Esophagus muscularis mucosa (tissue), 4 donors: ENCODE measurements around the gene MYO1F. TPM values are rescaled to one million over a fixed set of nuclear protein-coding genes. Genes with fewer than 3 reads are reported as not detected.

ENCODE experiments used
- DNase-seq: peaks from one replicate; pipeline ENCODE4 v3.0.0-alpha.2; 2017; ENCODE audit errors: extremely low spot score
- H3K27ac ChIP-seq, 4 donors: fragments of 200-600 bp; sonication (generic); replicated peaks in 1 of 4; 1 replicate in 3 of 4; 2 replicates in 1 of 4; pipeline ENCODE4 v1.5.1; 2016 to 2019; ENCODE audit warnings: mild to moderate bottlenecking in 1 of 4
- H3K27me3 ChIP-seq, 4 donors: fragments of 200-600 bp; sonication (generic); one replicate each; pipeline versions ENCODE4 v1.5.1 to v1.6.0; 2016 to 2019
- H3K36me3 ChIP-seq, 4 donors: fragments of 200-600 bp; sonication (generic); one replicate each; pipeline ENCODE4 v1.5.1; 2016 to 2019
- H3K4me1 ChIP-seq, 4 donors: fragments of 200-600 bp; sonication (generic); one replicate each; pipeline ENCODE4 v1.5.1; 2016 to 2019
- H3K4me3 ChIP-seq, 4 donors: fragments of 200-600 bp; sonication (generic); 1 replicate in 2 of 4; 2 replicates in 2 of 4; pipeline ENCODE4 v1.5.1; 2016 to 2019; ENCODE audit warnings: mild to moderate bottlenecking in 4 of 4, moderate library complexity in 1 of 4
- H3K9me3 ChIP-seq, 4 donors: fragments of 200-600 bp; sonication (generic); 1 replicate in 3 of 4; 2 replicates in 1 of 4; pipeline ENCODE4 v1.5.1; 2016 to 2019
- EP300 ChIP-seq: sonication (generic); formaldehyde crosslinking; IDR thresholded peaks from one replicate; pipeline ENCODE4 v1.6.1; 2017; ENCODE audit warnings: antibody characterized with exemption
- POLR2A ChIP-seq: fragments of 450-650 bp; IDR thresholded peaks from one replicate; pipeline ENCODE4 v1.6.1; 2017; ENCODE audit warnings: antibody characterized with exemption, moderate library complexity, mild to moderate bottlenecking, low read depth
- POLR2AphosphoS5 ChIP-seq, 2 donors: sonication (generic); formaldehyde crosslinking; IDR thresholded peaks; one replicate each; pipeline ENCODE4 v1.6.1; 2017; ENCODE audit warnings: antibody characterized with exemption in 2 of 2
- WGBS: methylation state at CpG from one replicate; pipeline ENCODE4 v1.1.5; 2018; 5-methylcytosine and 5-hydroxymethylcytosine counted together
- intact Hi-C: fragments of 100-400 bp; cut with DNase I; formaldehyde crosslinking; loops from one replicate; pipeline ENCODE4 v1.15.1; 2023
- total RNA-seq, 4 donors: library from RNA; depleted of rRNA; stranded (reverse); fragments of >200 nt; gene quantifications; one replicate each; pipeline versions ENCODE4 v1.1.0 to v1.2.1, GENCODE V29; 2016
- TF ChIP-seq, protein P1 (sequence below), 3 experiments: fragments of 200-600 bp in 2 of 3; fragments of 450-650 bp in 1 of 3; sonication (generic) in 2 of 3; IDR thresholded peaks; one replicate each; pipeline ENCODE4 v1.5.1; 2017 to 2019; ENCODE audit warnings: antibody characterized with exemption in 3 of 3, mild to moderate bottlenecking in 2 of 3, moderate library complexity in 1 of 3

Gene MYO1F
- total RNA-seq, 4 donors from 2014 or later: 7.2 to 21.2 (median 13.3) TPM

DNA sequence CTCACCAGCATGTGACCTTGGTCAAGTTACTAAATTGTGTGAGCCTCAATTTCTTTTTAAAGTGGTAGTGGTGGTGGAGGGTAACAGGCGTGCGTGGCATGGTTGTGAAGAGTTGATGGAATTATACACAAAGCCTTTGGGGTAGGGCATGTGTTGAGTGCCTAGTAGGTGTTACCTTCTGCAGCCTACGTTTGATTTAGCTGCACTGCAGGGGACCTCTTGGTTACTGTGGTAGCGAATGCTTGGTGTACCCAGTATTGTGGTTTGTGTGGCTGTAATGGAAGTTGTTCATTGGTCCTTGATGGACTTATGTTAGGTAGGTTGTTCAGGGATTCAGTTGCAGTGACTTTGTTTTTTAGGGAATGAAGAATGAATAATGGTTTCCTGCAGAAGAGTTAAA lies 99.4 kb downstream of the MYO1F start:
- Histone ChIP-seq H3K4me1 (peaks cover 39 to 57% (median 46%) of the 10 kb centered on the region in 4 donors), H3K36me3 (peaks cover 36 to 92% (median 71%) of the 10 kb centered on the region in 4 donors), H3K9me3 (no peaks in the 10 kb centered on the region), H3K27me3 (no peaks in the 10 kb centered on the region), H3K27ac (no peak overlapping the region), H3K4me3 (no peak overlapping the region)
- 75% methylated on average over 4 of the region's 4 CpGs for WGBS
- TF ChIP-seq, protein P1, sequence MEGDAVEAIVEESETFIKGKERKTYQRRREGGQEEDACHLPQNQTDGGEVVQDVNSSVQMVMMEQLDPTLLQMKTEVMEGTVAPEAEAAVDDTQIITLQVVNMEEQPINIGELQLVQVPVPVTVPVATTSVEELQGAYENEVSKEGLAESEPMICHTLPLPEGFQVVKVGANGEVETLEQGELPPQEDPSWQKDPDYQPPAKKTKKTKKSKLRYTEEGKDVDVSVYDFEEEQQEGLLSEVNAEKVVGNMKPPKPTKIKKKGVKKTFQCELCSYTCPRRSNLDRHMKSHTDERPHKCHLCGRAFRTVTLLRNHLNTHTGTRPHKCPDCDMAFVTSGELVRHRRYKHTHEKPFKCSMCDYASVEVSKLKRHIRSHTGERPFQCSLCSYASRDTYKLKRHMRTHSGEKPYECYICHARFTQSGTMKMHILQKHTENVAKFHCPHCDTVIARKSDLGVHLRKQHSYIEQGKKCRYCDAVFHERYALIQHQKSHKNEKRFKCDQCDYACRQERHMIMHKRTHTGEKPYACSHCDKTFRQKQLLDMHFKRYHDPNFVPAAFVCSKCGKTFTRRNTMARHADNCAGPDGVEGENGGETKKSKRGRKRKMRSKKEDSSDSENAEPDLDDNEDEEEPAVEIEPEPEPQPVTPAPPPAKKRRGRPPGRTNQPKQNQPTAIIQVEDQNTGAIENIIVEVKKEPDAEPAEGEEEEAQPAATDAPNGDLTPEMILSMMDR (IDR thresholded peaks at IDR 0.05): no peak
- intact Hi-C loops: no loop called here
- no peak for DNase-seq

DNA sequence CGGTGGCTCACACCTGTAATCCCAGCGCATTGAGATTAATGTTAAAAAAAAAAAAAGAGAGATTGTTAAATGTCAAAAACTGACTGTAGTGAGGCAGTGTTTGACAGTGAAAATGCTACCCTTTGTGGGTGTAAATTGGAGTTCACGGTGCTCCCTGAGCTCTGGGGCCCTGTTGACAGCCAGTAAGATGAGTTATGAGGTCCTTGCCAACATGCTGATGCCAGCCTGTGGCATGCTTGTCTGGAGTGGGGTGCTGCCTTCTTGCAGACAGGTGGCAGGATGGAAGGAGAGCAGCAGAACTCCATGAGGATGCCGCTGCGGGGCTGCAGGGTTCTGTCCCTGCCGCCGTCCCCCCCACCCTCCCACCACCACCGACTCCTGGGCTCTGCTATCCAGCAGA lies 100.7 kb downstream of the MYO1F start:
- TF ChIP-seq, protein P1 (IDR thresholded peaks at IDR 0.05): no peak
- TF ChIP-seq EP300 (no peak), POLR2A (no peak), POLR2AphosphoS5 (IDR thresholded peaks at IDR 0.05) (no peak)
- Histone ChIP-seq H3K27me3 (no peaks in the 10 kb centered on the region), H3K36me3 (peaks cover 46 to 95% (median 78%) of the 10 kb centered on the region in 4 donors), H3K27ac (no peak overlapping the region), H3K9me3 (no peaks in the 10 kb centered on the region), H3K4me3 (no peak overlapping the region), H3K4me1 (peaks cover 29 to 43% (median 37%) of the 10 kb centered on the region in 4 donors)
- intact Hi-C loops: no loop called here
- 73% methylated on average over 5 of the region's 8 CpGs for WGBS
- DNase-seq: no peak

DNA sequence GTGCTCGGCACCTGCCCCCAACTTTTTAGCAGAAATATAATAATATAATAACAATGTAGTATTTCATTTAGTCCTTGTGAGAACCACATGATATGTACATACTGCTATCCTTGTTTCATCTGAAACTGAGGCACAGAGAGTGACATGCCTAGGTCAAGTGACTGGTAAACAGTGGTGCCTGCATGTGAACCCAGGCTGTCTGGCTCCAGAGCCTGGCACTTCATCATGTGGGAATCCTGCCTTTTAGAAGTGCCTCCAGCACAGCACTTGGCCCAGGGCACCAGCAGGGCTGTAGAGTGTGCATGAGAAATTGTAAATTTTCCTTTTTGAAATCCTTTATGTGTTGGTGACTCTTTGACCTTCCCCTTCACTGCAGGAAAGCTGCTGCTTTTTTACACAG lies 102.2 kb downstream of the MYO1F start:
- DNase-seq: no peak
- H3K27ac ChIP-seq: no peak overlapping the region
- peaks cover 18 to 28% (median 23%) of the 10 kb centered on the region in 4 donors for H3K4me1 ChIP-seq
- intact Hi-C loops: no loop called here
- H3K9me3 ChIP-seq: no peaks in the 10 kb centered on the region
- no peak for TF ChIP-seq POLR2AphosphoS5 (IDR thresholded peaks at IDR 0.05)
- TF ChIP-seq EP300: no peak
- TF ChIP-seq, protein P1 (IDR thresholded peaks at IDR 0.05): no peak
- TF ChIP-seq POLR2A: no peak
- H3K4me3 ChIP-seq: no peak overlapping the region
- peaks cover 60 to 96% (median 86%) of the 10 kb centered on the region in 4 donors for H3K36me3 ChIP-seq
- WGBS: 100% methylated on average over 1 of the region's 1 CpG
- no peaks in the 10 kb centered on the region for H3K27me3 ChIP-seq

DNA sequence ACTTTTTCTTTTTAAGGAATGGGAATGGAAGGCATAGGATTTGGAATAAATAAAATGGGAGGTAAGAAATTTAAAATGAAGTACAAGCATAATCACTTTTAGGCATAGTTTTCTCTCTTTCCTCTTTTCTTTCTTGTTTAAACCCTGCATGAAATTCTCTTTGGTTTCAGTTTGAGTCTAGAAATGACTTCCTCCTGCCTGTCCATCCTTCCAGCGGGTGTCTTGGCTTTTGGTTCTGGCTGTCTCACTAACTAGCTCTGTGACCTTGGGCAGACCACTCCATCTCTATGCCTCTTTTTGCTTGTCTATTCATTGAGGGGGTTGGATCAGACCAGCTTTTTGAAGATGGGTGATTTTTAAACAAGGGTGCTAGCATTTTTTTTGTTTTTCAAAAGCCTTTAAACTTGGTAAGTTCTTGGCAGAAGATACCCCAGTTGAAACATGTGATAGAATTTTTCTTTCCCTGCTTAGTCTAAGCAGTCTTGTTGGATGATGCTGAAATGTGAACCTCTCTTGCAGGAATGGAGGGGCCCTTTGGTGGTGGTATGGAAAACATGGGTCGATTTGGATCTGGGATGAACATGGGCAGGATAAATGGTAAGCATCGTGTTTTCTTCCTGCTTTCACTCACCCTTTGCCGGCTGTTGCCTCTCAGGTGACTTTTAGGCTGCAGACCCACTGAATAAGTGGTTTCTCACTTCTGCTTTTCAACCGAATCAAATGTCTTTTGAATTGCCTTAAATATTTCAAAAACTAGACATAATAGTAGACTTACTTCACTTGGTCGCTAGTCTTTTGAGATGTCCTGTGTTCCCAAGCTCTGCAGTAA lies 103.4 kb downstream of the MYO1F start:
- peaks cover 17 to 28% (median 25%) of the 10 kb centered on the region in 4 donors for H3K4me1 ChIP-seq
- whole genome bisulfite sequencing: 79% methylated on average over 6 of the region's 6 CpGs
- TF ChIP-seq EP300 (no peak), POLR2A (no peak), POLR2AphosphoS5 (IDR thresholded peaks at IDR 0.05) (no peak)
- TF ChIP-seq, protein P1 (IDR thresholded peaks at IDR 0.05): no peak
- H3K4me3 ChIP-seq: no peak overlapping the region
- intact Hi-C loops: no loop called here
- H3K9me3 ChIP-seq: no peaks in the 10 kb centered on the region
- H3K36me3 ChIP-seq: peaks cover 71 to 100% (median 95%) of the 10 kb centered on the region in 4 donors
- no peak overlapping the region for H3K27ac ChIP-seq
- DNase-seq: no peak
- H3K27me3 ChIP-seq: no peaks in the 10 kb centered on the region

Other genes with a start within 250 kb of the MYO1F start
- 10 to 100 TPM; 23.7 to 36.0 (median 30.0) TPM for gene KANK3, start 234.2 kb downstream of the MYO1F start, total RNA-seq
- 10 to 100 TPM in 3 of 4 donors, 1 to 10 TPM in 1; 3.7 to 37.9 (median 22.6) TPM for gene ANGPTL4, start 213.3 kb downstream of the MYO1F start, total RNA-seq
- 100 to 1,000 TPM in 1 of 4 donors, 10 to 100 TPM in 3; 27.8 to 101 (median 42.3) TPM for gene RAB11B, start 187.1 kb downstream of the MYO1F start, total RNA-seq
- 100 to 1,000 TPM; 227 to 286 (median 247) TPM for gene MARCHF2, start 164.1 kb downstream of the MYO1F start, total RNA-seq
- gene HNRNPM, start 132.5 kb downstream of the MYO1F start, total RNA-seq: 100 to 1,000 TPM; 103 to 126 (median 116) TPM
- gene PRAM1, start 74.8 kb downstream of the MYO1F start, total RNA-seq: 1 to 10 TPM in 1 of 4 donors, under 1 TPM in 3; 0.26 to 1.3 (median 0.55) TPM
- gene ZNF414, start 63.3 kb downstream of the MYO1F start, total RNA-seq: 10 to 100 TPM; 11.3 to 24.5 (median 17.1) TPM
- gene ADAMTS10, start 33.3 kb upstream of the MYO1F start, total RNA-seq: 10 to 100 TPM; 13.1 to 25.7 (median 20.3) TPM
- not detected for gene NFILZ, start 53.2 kb upstream of the MYO1F start, total RNA-seq
- gene ACTL9, start 121.4 kb upstream of the MYO1F start, total RNA-seq: not detected
- not detected for gene OR2Z1, start 144.2 kb upstream of the MYO1F start, total RNA-seq